ENCODE results near the gene AHRR. TPM values are rescaled to one million over a fixed set of nuclear protein-coding genes. Genes with fewer than 3 reads are reported as not detected.
"Not testable (repeated sequence)": the region's sequence is repeated elsewhere in the genome, so short reads cannot be mapped to it uniquely, and the experiment has no call there.

The AHRR gene
- total and polyA plus RNA-seq, 7 donors = under 0.01 to 1.8 (median 1.0) TPM; not detected in 1

DNA sequence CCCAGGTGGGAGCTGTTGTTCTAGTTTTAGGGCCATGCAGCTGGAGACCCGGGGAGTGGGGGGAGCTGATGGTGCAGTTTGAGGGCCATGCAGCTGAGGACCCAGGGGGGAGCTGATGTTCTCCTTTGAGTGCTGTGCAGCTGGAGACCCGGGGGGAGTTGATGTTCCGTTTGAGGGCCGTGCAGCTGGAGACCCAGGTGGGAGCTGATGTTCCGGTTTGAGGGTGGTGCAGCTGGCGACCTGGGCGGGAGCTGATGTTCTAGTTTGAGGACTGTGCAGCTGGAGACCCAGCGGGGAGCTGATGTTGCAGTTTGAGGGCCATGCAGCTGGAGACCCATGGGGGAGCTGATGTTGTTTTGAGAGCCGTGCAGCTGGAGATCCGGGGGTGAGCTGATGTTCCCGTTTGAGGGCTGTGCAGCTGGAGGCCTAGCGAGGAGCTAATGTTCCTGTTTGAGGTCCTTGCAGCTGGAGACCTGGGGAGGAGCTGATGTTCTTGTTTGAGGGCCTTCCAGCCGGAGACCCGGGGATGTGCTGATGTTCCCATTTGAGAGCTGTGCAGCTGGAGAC lies 35.4 kb upstream of the AHRR start:
- Histone ChIP-seq H3K27me3 (no peaks in the 10 kb centered on the region), H3K4me3 (no peak overlapping the region), H3K27ac (no peak overlapping the region), H3K36me3 (peaks cover 0 to 16% (median 0%) of the 10 kb centered on the region in 4 donors), H3K9me3 (no peaks in the 10 kb centered on the region), H3K4me1 (peaks cover 0 to 10% (median 0%) of the 10 kb centered on the region in 4 donors)
- no peak for TF ChIP-seq EP300 (IDR thresholded peaks at IDR 0.05)
- TF ChIP-seq, protein P1, sequence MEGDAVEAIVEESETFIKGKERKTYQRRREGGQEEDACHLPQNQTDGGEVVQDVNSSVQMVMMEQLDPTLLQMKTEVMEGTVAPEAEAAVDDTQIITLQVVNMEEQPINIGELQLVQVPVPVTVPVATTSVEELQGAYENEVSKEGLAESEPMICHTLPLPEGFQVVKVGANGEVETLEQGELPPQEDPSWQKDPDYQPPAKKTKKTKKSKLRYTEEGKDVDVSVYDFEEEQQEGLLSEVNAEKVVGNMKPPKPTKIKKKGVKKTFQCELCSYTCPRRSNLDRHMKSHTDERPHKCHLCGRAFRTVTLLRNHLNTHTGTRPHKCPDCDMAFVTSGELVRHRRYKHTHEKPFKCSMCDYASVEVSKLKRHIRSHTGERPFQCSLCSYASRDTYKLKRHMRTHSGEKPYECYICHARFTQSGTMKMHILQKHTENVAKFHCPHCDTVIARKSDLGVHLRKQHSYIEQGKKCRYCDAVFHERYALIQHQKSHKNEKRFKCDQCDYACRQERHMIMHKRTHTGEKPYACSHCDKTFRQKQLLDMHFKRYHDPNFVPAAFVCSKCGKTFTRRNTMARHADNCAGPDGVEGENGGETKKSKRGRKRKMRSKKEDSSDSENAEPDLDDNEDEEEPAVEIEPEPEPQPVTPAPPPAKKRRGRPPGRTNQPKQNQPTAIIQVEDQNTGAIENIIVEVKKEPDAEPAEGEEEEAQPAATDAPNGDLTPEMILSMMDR (IDR thresholded peaks at IDR 0.05) = no peak
- no peak for TF ChIP-seq POLR2A (IDR thresholded peaks at IDR 0.05)
- peak; percentile 55 for DNase-seq
- intact Hi-C loops (cut with DNase I) = no loop called here
- WGBS, 2 donors = 90 to 91% methylated on average over 14 of the region's 14 CpGs

DNA sequence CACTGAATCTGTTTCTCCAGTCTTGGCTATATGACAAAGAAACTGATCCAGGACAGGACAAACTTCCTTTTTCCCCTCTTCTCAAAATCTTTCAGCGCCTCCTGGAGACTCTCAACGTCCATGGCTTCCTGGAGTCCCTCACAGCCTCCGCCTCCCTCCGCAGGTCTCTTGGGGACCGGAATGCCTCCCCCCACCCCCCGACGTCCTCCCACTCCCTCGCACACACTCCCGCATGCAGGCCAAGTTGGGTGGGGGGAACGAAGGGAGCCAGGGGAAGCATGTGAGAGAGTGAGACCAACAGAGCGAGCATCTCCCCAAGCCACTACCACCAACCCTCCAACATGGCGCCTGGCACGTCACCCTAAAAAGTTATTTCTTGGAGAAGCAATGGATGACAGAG lies 31.3 kb upstream of the AHRR start:
- H3K27me3 ChIP-seq; H3K9me3 ChIP-seq; H3K4me3 ChIP-seq; H3K27ac ChIP-seq; intact Hi-C loops (cut with DNase I): not testable (repeated sequence)
- peaks cover 0 to 10% (median 0%) of the 10 kb centered on the region in 4 donors for H3K4me1 ChIP-seq
- H3K36me3 ChIP-seq = peaks cover 0 to 13% (median 0%) of the 10 kb centered on the region in 4 donors
- 92 to 96% methylated on average over 13 of the region's 13 CpGs for WGBS, 2 donors
- DNase-seq = peak; percentile 21

DNA sequence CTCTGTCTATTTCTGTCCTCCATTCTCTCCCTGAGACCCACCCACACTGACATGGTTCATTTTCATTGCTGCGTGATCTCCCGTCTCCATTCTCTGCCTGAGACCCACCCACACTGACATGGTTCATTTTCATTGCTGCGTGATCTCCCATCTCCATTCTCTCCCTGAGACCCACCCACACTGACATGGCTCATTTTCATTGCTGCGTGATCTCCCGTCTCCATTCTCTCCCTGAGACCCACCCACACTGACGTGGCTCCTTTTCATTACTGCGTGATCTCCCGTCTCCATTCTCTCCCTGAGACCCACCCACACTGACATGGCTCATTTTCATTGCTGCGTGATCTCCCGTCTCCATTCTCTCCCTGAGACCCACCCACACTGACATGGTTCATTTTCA lies 30.2 kb upstream of the AHRR start:
- H3K4me1 ChIP-seq = peaks cover 0 to 10% (median 0%) of the 10 kb centered on the region in 4 donors
- H3K27ac ChIP-seq; H3K4me3 ChIP-seq; H3K9me3 ChIP-seq; intact Hi-C loops (cut with DNase I); H3K27me3 ChIP-seq; H3K36me3 ChIP-seq: not testable (repeated sequence)
- peak; percentile 17 for DNase-seq
- 94 to 97% methylated on average over 10 of the region's 10 CpGs for WGBS, 2 donors

DNA sequence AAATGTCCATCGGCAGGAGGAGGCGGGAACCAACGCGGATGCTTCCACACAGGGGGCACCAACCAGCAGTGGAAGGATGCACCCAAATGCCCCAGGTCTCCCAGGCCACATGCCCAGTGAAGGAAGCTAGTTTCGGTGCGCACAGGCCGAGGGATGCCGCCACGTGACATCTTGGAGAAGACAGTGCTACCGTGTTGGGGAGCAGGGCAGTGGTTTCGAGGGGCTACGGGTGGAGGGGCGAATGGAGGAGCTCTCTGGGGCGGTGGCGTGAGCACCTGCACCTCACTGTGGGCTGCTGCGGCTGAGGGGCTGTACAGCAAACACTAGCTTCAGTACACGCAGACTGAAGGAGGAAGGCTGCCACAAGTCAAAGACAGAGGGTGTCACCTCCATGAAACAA lies 26.7 kb upstream of the AHRR start:
- H3K4me1 ChIP-seq; H3K27me3 ChIP-seq; H3K9me3 ChIP-seq; H3K36me3 ChIP-seq; H3K27ac ChIP-seq; H3K4me3 ChIP-seq; intact Hi-C loops (cut with DNase I): not testable (repeated sequence)
- DNase-seq = peak; percentile 39
- WGBS, 2 donors = 94 to 97% methylated on average over 16 to 17 of the region's 17 CpGs

DNA sequence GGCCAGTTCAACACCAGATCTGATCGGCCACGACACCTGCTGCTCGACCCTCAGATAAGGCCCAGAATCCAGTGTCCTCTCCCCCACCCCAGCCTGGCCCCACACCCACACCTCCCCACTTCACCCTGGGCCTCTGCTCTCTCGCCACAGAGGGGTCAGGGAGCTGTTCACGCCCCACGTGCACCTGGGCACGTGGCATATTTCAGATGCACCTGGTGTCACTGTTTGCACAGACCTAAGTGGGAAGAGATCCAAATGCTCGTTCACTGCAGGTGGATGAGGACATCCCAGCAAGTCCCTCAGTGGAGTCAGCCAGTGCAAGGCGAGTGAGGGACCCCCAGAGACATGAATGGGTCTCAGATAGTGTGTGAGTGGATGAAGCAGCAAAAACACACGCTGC lies 25.3 kb upstream of the AHRR start:
- 43 to 74% methylated on average over 10 of the region's 10 CpGs for WGBS, 2 donors
- H3K27me3 ChIP-seq; intact Hi-C loops (cut with DNase I); H3K9me3 ChIP-seq; H3K4me3 ChIP-seq; H3K4me1 ChIP-seq; H3K36me3 ChIP-seq; H3K27ac ChIP-seq: not testable (repeated sequence)
- peak; percentile 40 for DNase-seq

DNA sequence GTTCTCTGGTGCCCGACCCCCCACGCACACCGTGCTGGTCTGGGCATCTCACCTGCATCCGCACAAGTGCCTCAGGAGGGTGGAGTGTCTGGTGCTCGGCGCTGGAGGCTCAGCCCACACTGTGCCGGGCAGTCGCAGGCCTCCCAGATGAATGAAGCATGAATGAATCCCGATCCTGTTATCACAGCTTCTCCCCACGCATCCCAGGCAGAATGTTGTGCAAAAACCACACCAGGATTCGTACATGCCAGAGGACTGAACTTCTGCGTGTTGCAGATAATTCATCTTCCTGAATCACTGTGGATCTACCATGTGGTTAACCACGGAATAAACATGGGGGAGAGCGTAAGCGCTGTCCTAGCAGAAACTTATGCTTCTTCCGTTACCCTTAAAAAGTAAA lies 24.6 kb upstream of the AHRR start:
- DNase-seq; H3K4me1 ChIP-seq; H3K27me3 ChIP-seq; H3K4me3 ChIP-seq; H3K27ac ChIP-seq; intact Hi-C loops (cut with DNase I); H3K36me3 ChIP-seq; H3K9me3 ChIP-seq: not testable (repeated sequence)
- 69 to 87% methylated on average over 15 to 16 of the region's 16 CpGs for WGBS, 2 donors

DNA sequence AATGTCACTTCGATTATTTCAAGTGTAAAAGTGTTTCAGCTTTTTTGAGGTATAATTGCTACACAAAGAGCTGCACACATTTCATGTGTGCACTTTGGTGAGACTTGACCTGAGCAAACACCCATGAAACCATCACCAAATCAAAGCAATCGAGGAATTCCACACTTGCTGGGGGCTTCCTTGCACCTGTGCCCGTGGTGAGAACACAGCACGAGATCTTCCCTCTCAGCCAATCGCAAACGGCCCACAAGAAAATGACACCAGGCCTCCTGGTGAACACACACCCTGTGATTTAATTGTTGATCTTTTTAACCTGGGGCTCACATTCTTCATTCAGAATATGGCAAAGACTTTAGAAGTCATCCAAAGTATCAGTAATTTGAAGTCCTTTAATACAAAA lies 24.1 kb upstream of the AHRR start:
- DNase-seq; H3K4me3 ChIP-seq; H3K27me3 ChIP-seq; H3K27ac ChIP-seq; intact Hi-C loops (cut with DNase I); H3K9me3 ChIP-seq; H3K4me1 ChIP-seq; H3K36me3 ChIP-seq: not testable (repeated sequence)
- 28 to 47% methylated on average over 6 of the region's 6 CpGs for whole genome bisulfite sequencing, 2 donors

DNA sequence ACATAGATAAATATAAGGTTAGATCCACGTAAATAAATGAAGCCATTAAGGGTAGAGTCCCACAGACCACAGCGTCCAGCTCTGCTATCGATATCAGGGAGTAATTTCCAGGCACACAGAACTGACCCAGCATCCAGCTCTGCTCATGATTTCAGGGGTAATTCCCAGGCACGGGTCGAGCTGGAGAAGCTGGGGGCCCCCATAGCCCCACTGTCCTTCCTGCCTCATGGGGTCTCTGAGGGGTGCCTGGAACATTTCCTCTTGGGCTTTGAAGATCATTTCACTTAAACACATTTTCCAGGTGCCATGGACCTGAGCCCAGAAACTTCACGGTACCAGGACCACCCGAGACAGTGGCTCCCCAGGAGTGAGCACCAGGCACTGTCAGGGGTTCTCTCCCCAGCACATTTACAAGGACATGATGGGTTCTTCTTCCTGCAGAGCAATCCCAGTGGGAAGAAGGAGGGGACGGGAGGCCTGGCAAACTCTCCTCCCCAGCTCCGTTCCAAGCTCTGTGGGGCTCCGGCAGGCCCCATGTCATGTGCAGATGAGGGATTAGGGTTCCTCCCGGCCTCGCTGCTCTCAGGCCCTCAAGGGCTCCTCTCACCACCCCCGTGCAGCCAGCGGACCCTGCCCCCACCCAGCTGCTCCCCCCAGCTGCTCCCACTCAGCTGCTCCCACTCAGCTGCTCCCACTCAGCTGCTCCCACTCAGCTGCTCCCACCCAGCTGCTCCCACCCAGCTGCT lies 23.4 kb upstream of the AHRR start:
- H3K27ac ChIP-seq; H3K36me3 ChIP-seq; H3K4me1 ChIP-seq; H3K4me3 ChIP-seq; H3K27me3 ChIP-seq; H3K9me3 ChIP-seq; intact Hi-C loops (cut with DNase I): not testable (repeated sequence)
- WGBS, 2 donors = 84 to 90% methylated on average over 14 of the region's 14 CpGs
- peak; percentile 47 for DNase-seq

All from sigmoid colon (tissue), 7 donors.